ENCODE measurements around the gene PXT1. TPM values are rescaled to one million over a fixed set of nuclear protein-coding genes. Genes with fewer than 3 reads are reported as not detected.
A peak's percentile ranks its signal among the peaks of the same experiment; 100 is the strongest.

Gene PXT1
- total RNA-seq, 4 donors from 2014 or later: not detected

GRCh38 chr6:36362551-36363370 is 79.9 kb downstream of the PXT1 start:
- DNase-seq (ENCODE audit: low spot score in 2 of 2): no peak
- WGBS, 2 donors: 86 to 92% methylated on average over 25 of the region's 25 CpGs
- intact Hi-C loops (cut with DNase I; ENCODE audit: low total_unique reads): loop anchor here (5.0 kb wide), 1 partner anchor 335 kb away; the partner anchor contains the start of gene MAPK14

GRCh38 chr6:36361071-36361470 is 81.6 kb downstream of the PXT1 start:
- H3K4me3 ChIP-seq (ENCODE audit: low read depth, poor library complexity, severe bottlenecking): no peak overlapping the region
- intact Hi-C loops (cut with DNase I; ENCODE audit: low total_unique reads): loop anchor here (5.0 kb wide), 1 partner anchor 334 kb away; the partner anchor contains the start of gene MAPK14
- no peak for DNase-seq (ENCODE audit: low spot score in 2 of 2)
- WGBS, 2 donors: 89 to 91% methylated on average over 11 of the region's 11 CpGs
- no peak for TF ChIP-seq POLR2A (IDR thresholded peaks at IDR 0.05)
- no peak for TF ChIP-seq CTCF (IDR thresholded peaks at IDR 0.05)

More at GRCh38 chr6:36362551-36363370, 79.9 kb downstream of the PXT1 start:
- TF ChIP-seq CTCF (IDR thresholded peaks at IDR 0.05): no peak
- no peak for TF ChIP-seq POLR2A (IDR thresholded peaks at IDR 0.05)
- H3K4me3 ChIP-seq (ENCODE audit: low read depth, poor library complexity, severe bottlenecking): no peak overlapping the region

- peak in 1 of 3 donors; percentile 50 for TF ChIP-seq CTCF (IDR thresholded peaks at IDR 0.05)
- no peak for TF ChIP-seq POLR2A (IDR thresholded peaks at IDR 0.05)
- intact Hi-C loops (cut with DNase I; ENCODE audit: low total_unique reads): loop anchor here (5.0 kb wide), 1 partner anchor 333 kb away; the partner anchor contains the start of gene MAPK14
- DNase-seq (ENCODE audit: low spot score in 2 of 2): peak; percentile 78 to 96
- H3K4me3 ChIP-seq (ENCODE audit: low read depth, poor library complexity, severe bottlenecking): no peak overlapping the region
- 21% methylated on average over 10 of the region's 10 CpGs for WGBS, 2 donors
These were observed 82.2 kb downstream of the PXT1 start for GRCh38 chr6:36360241-36361054.

- 50 to 64% methylated on average over 4 of the region's 4 CpGs for WGBS, 2 donors
- intact Hi-C loops (cut with DNase I; ENCODE audit: low total_unique reads): no loop called here
- DNase-seq (ENCODE audit: low spot score in 2 of 2): no peak
- TF ChIP-seq CTCF (IDR thresholded peaks at IDR 0.05): no peak
- H3K4me3 ChIP-seq (ENCODE audit: low read depth, poor library complexity, severe bottlenecking): no peak overlapping the region
These were observed 84.3 kb downstream of the PXT1 start for GRCh38 chr6:36358226-36358915.

GRCh38 chr6:36357872-36358225 is 84.8 kb downstream of the PXT1 start:
- 86 to 87% methylated on average over 3 of the region's 3 CpGs for WGBS, 2 donors
- no peak for DNase-seq (ENCODE audit: low spot score in 2 of 2)
- no peak overlapping the region for H3K4me3 ChIP-seq (ENCODE audit: low read depth, poor library complexity, severe bottlenecking)
- intact Hi-C loops (cut with DNase I; ENCODE audit: low total_unique reads): no loop called here
- TF ChIP-seq CTCF (IDR thresholded peaks at IDR 0.05) (no peak), POLR2A (IDR thresholded peaks at IDR 0.05) (no peak)

Measured in lower leg skin (tissue), 4 donors.